ENCODE measurements around the gene DIS3L2.

DNA sequence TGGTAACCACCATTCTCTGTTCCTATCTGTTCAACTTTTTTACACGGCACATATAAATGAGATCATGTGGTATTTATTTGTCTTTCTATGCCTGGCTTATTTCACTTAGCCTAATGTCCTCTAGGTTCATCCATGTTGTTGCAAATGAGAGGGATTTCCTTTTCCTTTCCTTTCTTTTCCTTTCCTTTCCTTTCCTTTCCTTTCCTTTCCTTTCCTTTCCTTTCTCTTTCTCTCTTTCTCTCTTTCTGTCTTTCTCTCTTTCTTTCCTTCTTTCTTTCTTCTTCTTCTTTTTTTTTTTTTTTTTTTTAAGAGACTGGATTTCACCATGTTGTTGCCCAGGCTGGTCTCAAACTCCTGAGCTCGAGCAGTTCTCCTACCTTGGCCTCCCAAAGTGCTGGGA lies 38.9 kb downstream of the DIS3L2 start:
- TF ChIP-seq EZH2 (IDR thresholded peaks at IDR 0.05; ENCODE audit: low read depth): no peak
- TF ChIP-seq, protein P1, sequence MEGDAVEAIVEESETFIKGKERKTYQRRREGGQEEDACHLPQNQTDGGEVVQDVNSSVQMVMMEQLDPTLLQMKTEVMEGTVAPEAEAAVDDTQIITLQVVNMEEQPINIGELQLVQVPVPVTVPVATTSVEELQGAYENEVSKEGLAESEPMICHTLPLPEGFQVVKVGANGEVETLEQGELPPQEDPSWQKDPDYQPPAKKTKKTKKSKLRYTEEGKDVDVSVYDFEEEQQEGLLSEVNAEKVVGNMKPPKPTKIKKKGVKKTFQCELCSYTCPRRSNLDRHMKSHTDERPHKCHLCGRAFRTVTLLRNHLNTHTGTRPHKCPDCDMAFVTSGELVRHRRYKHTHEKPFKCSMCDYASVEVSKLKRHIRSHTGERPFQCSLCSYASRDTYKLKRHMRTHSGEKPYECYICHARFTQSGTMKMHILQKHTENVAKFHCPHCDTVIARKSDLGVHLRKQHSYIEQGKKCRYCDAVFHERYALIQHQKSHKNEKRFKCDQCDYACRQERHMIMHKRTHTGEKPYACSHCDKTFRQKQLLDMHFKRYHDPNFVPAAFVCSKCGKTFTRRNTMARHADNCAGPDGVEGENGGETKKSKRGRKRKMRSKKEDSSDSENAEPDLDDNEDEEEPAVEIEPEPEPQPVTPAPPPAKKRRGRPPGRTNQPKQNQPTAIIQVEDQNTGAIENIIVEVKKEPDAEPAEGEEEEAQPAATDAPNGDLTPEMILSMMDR (conservative IDR thresholded peaks at IDR 0.05): no peak
